Transverse colon (tissue), 3 donors: Measurements from ENCODE around the gene TSPO2.

ENCODE experiments used
- EP300 ChIP-seq: sonication (generic); formaldehyde crosslinking; IDR thresholded peaks from one replicate; pipeline ENCODE4 v1.6.1; 2017; ENCODE audit warnings: antibody characterized with exemption, low read depth
- TF ChIP-seq, protein P1 (sequence below), 5 experiments: fragments of 200-600 bp in 3 of 5; fragments of 450-650 bp in 2 of 5; sonication (generic) in 3 of 5; IDR thresholded peaks; 1 replicate in 2 of 5; 2 replicates in 3 of 5; pipeline ENCODE4 v1.5.1; 2016 to 2017; ENCODE audit warnings: antibody characterized with exemption in 5 of 5, inconsistent platforms in 3 of 5, mild to moderate bottlenecking in 2 of 5, moderate library complexity in 1 of 5

DNA sequence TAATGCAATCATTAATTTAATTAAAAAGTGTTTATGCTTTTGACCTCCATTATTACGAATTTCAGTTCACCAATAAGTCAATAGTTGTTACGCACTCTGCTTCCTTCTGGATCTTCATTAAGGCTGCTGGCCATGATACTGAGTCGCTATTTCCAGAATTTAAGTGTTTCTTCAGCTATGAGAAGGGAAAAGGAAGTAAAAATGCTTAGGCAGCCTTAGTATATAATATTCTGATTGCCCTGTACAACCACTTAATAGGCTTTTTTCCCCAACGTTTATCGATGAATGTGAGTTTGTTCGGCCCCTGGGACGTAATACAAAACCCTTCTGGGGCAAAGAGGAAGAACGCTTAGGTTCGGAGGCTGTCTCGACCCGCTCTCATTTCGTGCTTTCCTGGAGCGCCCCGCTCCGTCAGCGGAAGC, 29.2 kb downstream of the TSPO2 start:
- TF ChIP-seq, protein P1, sequence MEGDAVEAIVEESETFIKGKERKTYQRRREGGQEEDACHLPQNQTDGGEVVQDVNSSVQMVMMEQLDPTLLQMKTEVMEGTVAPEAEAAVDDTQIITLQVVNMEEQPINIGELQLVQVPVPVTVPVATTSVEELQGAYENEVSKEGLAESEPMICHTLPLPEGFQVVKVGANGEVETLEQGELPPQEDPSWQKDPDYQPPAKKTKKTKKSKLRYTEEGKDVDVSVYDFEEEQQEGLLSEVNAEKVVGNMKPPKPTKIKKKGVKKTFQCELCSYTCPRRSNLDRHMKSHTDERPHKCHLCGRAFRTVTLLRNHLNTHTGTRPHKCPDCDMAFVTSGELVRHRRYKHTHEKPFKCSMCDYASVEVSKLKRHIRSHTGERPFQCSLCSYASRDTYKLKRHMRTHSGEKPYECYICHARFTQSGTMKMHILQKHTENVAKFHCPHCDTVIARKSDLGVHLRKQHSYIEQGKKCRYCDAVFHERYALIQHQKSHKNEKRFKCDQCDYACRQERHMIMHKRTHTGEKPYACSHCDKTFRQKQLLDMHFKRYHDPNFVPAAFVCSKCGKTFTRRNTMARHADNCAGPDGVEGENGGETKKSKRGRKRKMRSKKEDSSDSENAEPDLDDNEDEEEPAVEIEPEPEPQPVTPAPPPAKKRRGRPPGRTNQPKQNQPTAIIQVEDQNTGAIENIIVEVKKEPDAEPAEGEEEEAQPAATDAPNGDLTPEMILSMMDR (IDR thresholded peaks at IDR 0.05), result no peak
- TF ChIP-seq EP300, result no peak
